HepG2 (cell line): Measurements from ENCODE around the gene TMEM59. TPM values are rescaled to one million over a fixed set of nuclear protein-coding genes. Genes with fewer than 3 reads are reported as not detected.
A peak's percentile ranks its signal among the peaks of the same experiment; 100 is the strongest.

Experiments used
- ATAD3A ChIP-seq: sonication (generic); formaldehyde crosslinking; IDR thresholded peaks from 2 replicates; pipeline ENCODE4 v1.4.0; 2020; ENCODE audit warnings: missing genetic modification reagents
- CTCF ChIP-seq: sonication (generic); formaldehyde crosslinking; IDR thresholded peaks from 2 replicates; pipeline ENCODE4 v1.5.0; 2020; ENCODE audit warnings: mild to moderate bottlenecking, missing genetic modification reagents, moderate library complexity
- HINFP ChIP-seq: sonication (generic); formaldehyde crosslinking; IDR thresholded peaks from 2 replicates; pipeline ENCODE4 v1.4.0; 2020; ENCODE audit warnings: low read depth, mild to moderate bottlenecking, missing genetic modification reagents
- HOMEZ ChIP-seq: IDR thresholded peaks from 2 replicates; pipeline ENCODE4 v1.6.1; 2016; ENCODE audit warnings: low read depth
- MAF1 ChIP-seq: sonication (generic); formaldehyde crosslinking; IDR thresholded peaks from 2 replicates; pipeline ENCODE4 v1.5.0; 2020; ENCODE audit warnings: missing genetic modification reagents, borderline replicate concordance
- MED1 ChIP-seq: sonication (generic); formaldehyde crosslinking; IDR thresholded peaks from 2 replicates; pipeline ENCODE4 v1.4.0; 2020; ENCODE audit warnings: missing genetic modification reagents
- MIER3 ChIP-seq: IDR thresholded peaks from 2 replicates; pipeline ENCODE4 v1.6.1; 2016; ENCODE audit warnings: missing compliant biosample characterization, borderline replicate concordance
- NFIC ChIP-seq: IDR thresholded peaks from 2 replicates; pipeline ENCODE4 v1.6.1; 2012; ENCODE audit warnings: mild to moderate bottlenecking, low read length, inconsistent platforms
- PAWR ChIP-seq: sonication (generic); formaldehyde crosslinking; IDR thresholded peaks from 2 replicates; pipeline ENCODE4 v1.4.0; 2020; ENCODE audit warnings: missing genetic modification reagents, mild to moderate bottlenecking, borderline replicate concordance
- PCBP2 ChIP-seq: fragments of 200-400 bp; formaldehyde crosslinking; optimal IDR thresholded peaks from 2 replicates; pipeline ENCODE3; 2018; ENCODE audit warnings: low read length, low read depth; ENCODE audit not compliant: poor library complexity, severe bottlenecking
- RNF2 ChIP-seq: fragments of 450-650 bp; conservative IDR thresholded peaks from 2 replicates; pipeline ENCODE4 v1.6.1; 2016; ENCODE audit warnings: low read depth
- SMAD3 ChIP-seq: sonication (generic); formaldehyde crosslinking; IDR thresholded peaks from 2 replicates; pipeline ENCODE4 v1.4.0; 2020; ENCODE audit warnings: missing genetic modification reagents
- STAG1 ChIP-seq: sonication (generic); formaldehyde crosslinking; IDR thresholded peaks from 2 replicates; pipeline ENCODE4 v1.4.0; 2020; ENCODE audit warnings: missing genetic modification reagents
- ZFX ChIP-seq: sonication (generic); formaldehyde crosslinking; IDR thresholded peaks from 2 replicates; pipeline ENCODE4 v1.4.0; 2020; ENCODE audit warnings: mild to moderate bottlenecking, low read depth, missing genetic modification reagents, moderate library complexity
- ZNF207 ChIP-seq: fragments of 450-650 bp; IDR thresholded peaks from 2 replicates; pipeline ENCODE4 v1.6.1; 2016; ENCODE audit warnings: antibody characterized with exemption, borderline replicate concordance
- ZSCAN29 ChIP-seq: sonication (generic); formaldehyde crosslinking; conservative IDR thresholded peaks from 2 replicates; pipeline ENCODE4 v1.4.0; 2020; ENCODE audit warnings: mild to moderate bottlenecking, missing genetic modification reagents
- polyA plus RNA-seq, 8 experiments: library from polyadenylated mRNA; depleted of rRNA in 3 of 8; stranded (reverse) in 7 of 8; unstranded in 1 of 8; fragments of >200 nt; fragmentation: Illumina TruSeq in 4 of 8; extraction: Trizol in 4 of 8; gene quantifications; 2 replicates each; pipeline versions ENCODE4 v1.2.1 to v1.2.3, GENCODE V29; 2011 to 2016; ENCODE audit warnings: low read depth in 4 of 8, missing spikeins in 1 of 8, mixed read lengths in 1 of 8; ENCODE audit not compliant: insufficient read depth in 1 of 8
- total RNA-seq, 5 experiments: library from RNA; depleted of rRNA; stranded (reverse); fragments of >200 nt; fragmentation: Illumina TruSeq; extraction: Trizol; gene quantifications; 2 replicates each; pipeline ENCODE4 v1.2.3, GENCODE V29; 2016; ENCODE audit warnings: low read depth in 1 of 5
- TF ChIP-seq, protein P1 (sequence below): sonication (generic); formaldehyde crosslinking; IDR thresholded peaks from 2 replicates; pipeline ENCODE4 v1.9.0; 2021; ENCODE audit warnings: missing genetic modification reagents, mild to moderate bottlenecking, borderline replicate concordance
- TF ChIP-seq, protein P2 (sequence below): sonication (generic); formaldehyde crosslinking; IDR thresholded peaks from 2 replicates; pipeline ENCODE4 v1.4.0; 2020; ENCODE audit warnings: missing genetic modification reagents, borderline replicate concordance

TMEM59 gene
- total and polyA plus RNA-seq, 2 of the 13 experiments (the other 11 are each of a cell fraction or from before 2014, with no cell fraction given): 147 to 363 TPM

DNA sequence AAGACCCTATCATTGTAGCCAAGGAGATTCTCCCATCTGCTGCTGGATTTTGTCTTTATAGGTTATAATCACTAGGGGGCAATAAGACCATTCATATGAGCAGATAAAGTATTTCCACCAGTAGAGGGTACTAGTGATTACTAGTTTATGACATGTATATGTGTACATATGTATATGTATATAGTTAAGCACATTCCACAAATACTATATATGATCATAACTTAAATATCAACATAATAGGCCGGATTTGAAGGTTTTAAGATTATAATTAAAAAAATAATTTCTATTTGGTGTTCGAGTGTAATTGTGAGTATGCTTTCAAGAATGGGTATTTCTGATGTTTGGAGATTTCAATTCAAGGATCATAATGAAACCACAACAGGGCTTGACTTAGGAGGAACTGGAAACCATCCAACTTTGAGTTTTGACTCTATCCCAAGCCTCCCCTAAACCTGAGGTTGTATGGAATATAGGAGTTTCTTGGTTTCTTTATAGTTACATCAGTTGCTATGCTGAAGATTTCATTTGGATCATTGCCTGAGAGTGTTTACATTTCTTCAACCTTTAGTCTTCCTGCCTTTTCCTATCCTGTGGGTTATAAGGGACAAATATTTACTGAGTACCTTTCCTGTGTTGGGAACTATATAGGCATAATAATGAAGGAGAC lies 17.3 kb upstream of the TMEM59 start (continued):
- TF ChIP-seq CTCF (CRISPR knock-in tag) (peak; percentile 74), STAG1 (CRISPR knock-in tag) (peak; percentile 79), MED1 (CRISPR knock-in tag) (peak; percentile 77), ZFX (CRISPR knock-in tag) (no peak), ZNF207 (no peak), MIER3 (CRISPR knock-in tag) (peak; percentile 18; the same call in 1 of the 2 replicates), PAWR (CRISPR knock-in tag) (no peak), NFIC (peak; percentile 79; the same call in 1 of the 2 replicates), HINFP (CRISPR knock-in tag) (no peak), SMAD3 (CRISPR knock-in tag) (no peak), MAF1 (CRISPR knock-in tag) (no peak), HOMEZ (CRISPR knock-in tag) (peak; percentile 22; the same call in 1 of the 2 replicates), PCBP2 (no peak), ZSCAN29 (CRISPR knock-in tag) (0 out of 2 replicates have a peak, but pooled peaks have one; percentile 22), RNF2 (no peak), ATAD3A (CRISPR knock-in tag) (no peak)
- TF ChIP-seq, protein P1, sequence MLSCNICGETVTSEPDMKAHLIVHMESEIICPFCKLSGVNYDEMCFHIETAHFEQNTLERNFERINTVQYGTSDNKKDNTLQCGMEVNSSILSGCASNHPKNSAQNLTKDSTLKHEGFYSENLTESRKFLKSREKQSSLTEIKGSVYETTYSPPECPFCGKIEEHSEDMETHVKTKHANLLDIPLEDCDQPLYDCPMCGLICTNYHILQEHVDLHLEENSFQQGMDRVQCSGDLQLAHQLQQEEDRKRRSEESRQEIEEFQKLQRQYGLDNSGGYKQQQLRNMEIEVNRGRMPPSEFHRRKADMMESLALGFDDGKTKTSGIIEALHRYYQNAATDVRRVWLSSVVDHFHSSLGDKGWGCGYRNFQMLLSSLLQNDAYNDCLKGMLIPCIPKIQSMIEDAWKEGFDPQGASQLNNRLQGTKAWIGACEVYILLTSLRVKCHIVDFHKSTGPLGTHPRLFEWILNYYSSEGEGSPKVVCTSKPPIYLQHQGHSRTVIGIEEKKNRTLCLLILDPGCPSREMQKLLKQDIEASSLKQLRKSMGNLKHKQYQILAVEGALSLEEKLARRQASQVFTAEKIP (CRISPR knock-in tag): no peak
- TF ChIP-seq, protein P2, sequence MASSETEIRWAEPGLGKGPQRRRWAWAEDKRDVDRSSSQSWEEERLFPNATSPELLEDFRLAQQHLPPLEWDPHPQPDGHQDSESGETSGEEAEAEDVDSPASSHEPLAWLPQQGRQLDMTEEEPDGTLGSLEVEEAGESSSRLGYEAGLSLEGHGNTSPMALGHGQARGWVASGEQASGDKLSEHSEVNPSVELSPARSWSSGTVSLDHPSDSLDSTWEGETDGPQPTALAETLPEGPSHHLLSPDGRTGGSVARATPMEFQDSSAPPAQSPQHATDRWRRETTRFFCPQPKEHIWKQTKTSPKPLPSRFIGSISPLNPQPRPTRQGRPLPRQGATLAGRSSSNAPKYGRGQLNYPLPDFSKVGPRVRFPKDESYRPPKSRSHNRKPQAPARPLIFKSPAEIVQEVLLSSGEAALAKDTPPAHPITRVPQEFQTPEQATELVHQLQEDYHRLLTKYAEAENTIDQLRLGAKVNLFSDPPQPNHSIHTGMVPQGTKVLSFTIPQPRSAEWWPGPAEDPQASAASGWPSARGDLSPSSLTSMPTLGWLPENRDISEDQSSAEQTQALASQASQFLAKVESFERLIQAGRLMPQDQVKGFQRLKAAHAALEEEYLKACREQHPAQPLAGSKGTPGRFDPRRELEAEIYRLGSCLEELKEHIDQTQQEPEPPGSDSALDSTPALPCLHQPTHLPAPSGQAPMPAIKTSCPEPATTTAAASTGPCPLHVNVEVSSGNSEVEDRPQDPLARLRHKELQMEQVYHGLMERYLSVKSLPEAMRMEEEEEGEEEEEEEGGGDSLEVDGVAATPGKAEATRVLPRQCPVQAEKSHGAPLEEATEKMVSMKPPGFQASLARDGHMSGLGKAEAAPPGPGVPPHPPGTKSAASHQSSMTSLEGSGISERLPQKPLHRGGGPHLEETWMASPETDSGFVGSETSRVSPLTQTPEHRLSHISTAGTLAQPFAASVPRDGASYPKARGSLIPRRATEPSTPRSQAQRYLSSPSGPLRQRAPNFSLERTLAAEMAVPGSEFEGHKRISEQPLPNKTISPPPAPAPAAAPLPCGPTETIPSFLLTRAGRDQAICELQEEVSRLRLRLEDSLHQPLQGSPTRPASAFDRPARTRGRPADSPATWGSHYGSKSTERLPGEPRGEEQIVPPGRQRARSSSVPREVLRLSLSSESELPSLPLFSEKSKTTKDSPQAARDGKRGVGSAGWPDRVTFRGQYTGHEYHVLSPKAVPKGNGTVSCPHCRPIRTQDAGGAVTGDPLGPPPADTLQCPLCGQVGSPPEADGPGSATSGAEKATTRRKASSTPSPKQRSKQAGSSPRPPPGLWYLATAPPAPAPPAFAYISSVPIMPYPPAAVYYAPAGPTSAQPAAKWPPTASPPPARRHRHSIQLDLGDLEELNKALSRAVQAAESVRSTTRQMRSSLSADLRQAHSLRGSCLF (CRISPR knock-in tag): no peak
